Ishikawa (cell line): ENCODE measurements around the gene CFAP20DC.

Experiments
- CEBPB ChIP-seq: IDR thresholded peaks from 2 replicates; pipeline ENCODE4 v1.6.1; 2012
- EGR1 ChIP-seq: IDR thresholded peaks from 2 replicates; pipeline ENCODE4 v1.6.1; 2012
- NFIC ChIP-seq: IDR thresholded peaks from 2 replicates; pipeline ENCODE4 v1.6.1; 2012
- RAD21 ChIP-seq: IDR thresholded peaks from 2 replicates; pipeline ENCODE4 v1.6.1; 2012; ENCODE audit warnings: low read depth
- YY1 ChIP-seq: IDR thresholded peaks from 2 replicates; pipeline ENCODE4 v1.6.1; 2012; ENCODE audit warnings: low read depth
- TF ChIP-seq, protein P1 (sequence below): IDR thresholded peaks from 2 replicates; pipeline ENCODE4 v1.6.1; 2012
- TF ChIP-seq, protein P2 (sequence below): IDR thresholded peaks from 2 replicates; pipeline ENCODE4 v1.6.1; 2012; ENCODE audit warnings: low read depth, mild to moderate bottlenecking
- TF ChIP-seq, protein P3 (sequence below): IDR thresholded peaks from 2 replicates; pipeline ENCODE4 v1.6.1; 2012

DNA sequence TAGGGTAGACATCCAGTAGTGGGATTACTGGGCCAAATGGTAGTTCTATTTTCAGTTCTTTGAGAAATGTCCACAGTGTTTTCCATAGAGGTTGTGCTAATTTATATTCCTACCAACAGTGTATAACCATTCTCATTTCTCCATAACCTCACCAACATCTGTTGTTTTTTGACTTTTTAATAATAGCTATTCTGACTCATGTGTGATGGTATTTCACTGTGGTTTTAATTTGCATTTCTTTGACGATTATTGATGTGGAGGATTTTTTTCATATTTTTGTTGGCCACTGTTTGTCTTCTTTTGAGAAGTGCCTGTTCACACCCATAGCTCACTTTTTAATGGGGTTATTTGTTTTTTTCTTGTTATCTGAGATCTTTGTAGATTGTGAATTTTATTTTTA is 125.2 kb downstream of the CFAP20DC start:
- TF ChIP-seq CEBPB (no peak), EGR1 (no peak), RAD21 (no peak), YY1 (no peak), NFIC (no peak)
- TF ChIP-seq, protein P1, sequence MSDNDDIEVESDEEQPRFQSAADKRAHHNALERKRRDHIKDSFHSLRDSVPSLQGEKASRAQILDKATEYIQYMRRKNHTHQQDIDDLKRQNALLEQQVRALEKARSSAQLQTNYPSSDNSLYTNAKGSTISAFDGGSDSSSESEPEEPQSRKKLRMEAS: no peak
- TF ChIP-seq, protein P2, sequence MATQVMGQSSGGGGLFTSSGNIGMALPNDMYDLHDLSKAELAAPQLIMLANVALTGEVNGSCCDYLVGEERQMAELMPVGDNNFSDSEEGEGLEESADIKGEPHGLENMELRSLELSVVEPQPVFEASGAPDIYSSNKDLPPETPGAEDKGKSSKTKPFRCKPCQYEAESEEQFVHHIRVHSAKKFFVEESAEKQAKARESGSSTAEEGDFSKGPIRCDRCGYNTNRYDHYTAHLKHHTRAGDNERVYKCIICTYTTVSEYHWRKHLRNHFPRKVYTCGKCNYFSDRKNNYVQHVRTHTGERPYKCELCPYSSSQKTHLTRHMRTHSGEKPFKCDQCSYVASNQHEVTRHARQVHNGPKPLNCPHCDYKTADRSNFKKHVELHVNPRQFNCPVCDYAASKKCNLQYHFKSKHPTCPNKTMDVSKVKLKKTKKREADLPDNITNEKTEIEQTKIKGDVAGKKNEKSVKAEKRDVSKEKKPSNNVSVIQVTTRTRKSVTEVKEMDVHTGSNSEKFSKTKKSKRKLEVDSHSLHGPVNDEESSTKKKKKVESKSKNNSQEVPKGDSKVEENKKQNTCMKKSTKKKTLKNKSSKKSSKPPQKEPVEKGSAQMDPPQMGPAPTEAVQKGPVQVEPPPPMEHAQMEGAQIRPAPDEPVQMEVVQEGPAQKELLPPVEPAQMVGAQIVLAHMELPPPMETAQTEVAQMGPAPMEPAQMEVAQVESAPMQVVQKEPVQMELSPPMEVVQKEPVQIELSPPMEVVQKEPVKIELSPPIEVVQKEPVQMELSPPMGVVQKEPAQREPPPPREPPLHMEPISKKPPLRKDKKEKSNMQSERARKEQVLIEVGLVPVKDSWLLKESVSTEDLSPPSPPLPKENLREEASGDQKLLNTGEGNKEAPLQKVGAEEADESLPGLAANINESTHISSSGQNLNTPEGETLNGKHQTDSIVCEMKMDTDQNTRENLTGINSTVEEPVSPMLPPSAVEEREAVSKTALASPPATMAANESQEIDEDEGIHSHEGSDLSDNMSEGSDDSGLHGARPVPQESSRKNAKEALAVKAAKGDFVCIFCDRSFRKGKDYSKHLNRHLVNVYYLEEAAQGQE: no peak
- TF ChIP-seq, protein P3, sequence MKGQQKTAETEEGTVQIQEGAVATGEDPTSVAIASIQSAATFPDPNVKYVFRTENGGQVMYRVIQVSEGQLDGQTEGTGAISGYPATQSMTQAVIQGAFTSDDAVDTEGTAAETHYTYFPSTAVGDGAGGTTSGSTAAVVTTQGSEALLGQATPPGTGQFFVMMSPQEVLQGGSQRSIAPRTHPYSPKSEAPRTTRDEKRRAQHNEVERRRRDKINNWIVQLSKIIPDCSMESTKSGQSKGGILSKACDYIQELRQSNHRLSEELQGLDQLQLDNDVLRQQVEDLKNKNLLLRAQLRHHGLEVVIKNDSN: no peak
